Tibial artery (tissue), 4 donors: ENCODE results near the gene GLB1L3.

ENCODE experiments used
- DNase-seq, 2 donors: peaks; one replicate each; pipeline ENCODE4 v3.0.0-alpha.2; 2019
- H3K27ac ChIP-seq, 2 donors: fragments of 200-600 bp; sonication (generic) in 1 of 2; 1 replicate in 1 of 2; 2 replicates in 1 of 2; pipeline ENCODE4 v1.5.1; 2018 to 2019; ENCODE audit warnings: mild to moderate bottlenecking in 1 of 2
- H3K27me3 ChIP-seq, 2 donors: fragments of 200-600 bp; sonication (generic) in 1 of 2; one replicate each; pipeline versions ENCODE4 v1.5.1 to v1.6.0; 2016 to 2019
- H3K36me3 ChIP-seq, 3 donors: fragments of 200-600 bp; sonication (generic) in 2 of 3; one replicate each; pipeline ENCODE4 v1.5.1; 2016 to 2019; ENCODE audit warnings: mild to moderate bottlenecking in 2 of 3
- H3K4me1 ChIP-seq, 4 donors: fragments of 200-600 bp; sonication (generic) in 2 of 4; 1 replicate in 3 of 4; 2 replicates in 1 of 4; pipeline ENCODE4 v1.5.1; 2016 to 2019
- H3K4me3 ChIP-seq, 2 donors: fragments of 200-600 bp; sonication (generic) in 1 of 2; 1 replicate in 1 of 2; 2 replicates in 1 of 2; pipeline ENCODE4 v1.5.1; 2018 to 2019; ENCODE audit warnings: mild to moderate bottlenecking in 2 of 2
- H3K9me3 ChIP-seq, 3 donors: fragments of 200-600 bp; sonication (generic) in 1 of 3; one replicate each; pipeline ENCODE4 v1.5.1; 2016 to 2019
- CTCF ChIP-seq, 2 experiments: fragments of 200-600 bp in 1 of 2; fragments of 450-650 bp in 1 of 2; IDR thresholded peaks; one replicate each; pipeline ENCODE4 v1.5.1; 2017 to 2019; ENCODE audit warnings: antibody characterized with exemption in 2 of 2, mild to moderate bottlenecking in 1 of 2, moderate library complexity in 1 of 2
- intact Hi-C: fragments of 100-400 bp; cut with DNase I; formaldehyde crosslinking; loops from one replicate; pipeline ENCODE4 v1.15.0; 2023; ENCODE audit warnings: low total_unique reads

The GLB1L3 gene

GRCh38 chr11:134231958-134232659 lies 44.1 kb upstream of the GLB1L3 start:
- H3K4me1 ChIP-seq, result peaks cover 0 to 20% (median 7%) of the 10 kb centered on the region in 4 donors
- H3K36me3 ChIP-seq, result peaks cover 6 to 23% (median 19%) of the 10 kb centered on the region in 3 donors
- no peak for TF ChIP-seq CTCF (IDR thresholded peaks at IDR 0.05)
- no peak for DNase-seq
- no peaks in the 10 kb centered on the region for H3K27me3 ChIP-seq
- no peaks in the 10 kb centered on the region for H3K9me3 ChIP-seq
- H3K27ac ChIP-seq, result no peak overlapping the region
- H3K4me3 ChIP-seq, result no peak overlapping the region
- intact Hi-C loops, result no loop called here

- Histone ChIP-seq H3K4me1 (peaks cover 0 to 11% (median 3%) of the 10 kb centered on the region in 4 donors), H3K27me3 (no peaks in the 10 kb centered on the region), H3K9me3 (no peaks in the 10 kb centered on the region), H3K4me3 (no peak overlapping the region), H3K27ac (no peak overlapping the region), H3K36me3 (peaks cover 8 to 39% (median 32%) of the 10 kb centered on the region in 3 donors)
- no peak for TF ChIP-seq CTCF (IDR thresholded peaks at IDR 0.05)
- intact Hi-C loops, result no loop called here
- no peak for DNase-seq
Measured at GRCh38 chr11:134233729-134234179, 42.4 kb upstream of the GLB1L3 start.

GRCh38 chr11:134235399-134235798 lies 40.8 kb upstream of the GLB1L3 start:
- Histone ChIP-seq H3K4me1 (peaks cover 0 to 4% (median 1%) of the 10 kb centered on the region in 4 donors), H3K27me3 (no peaks in the 10 kb centered on the region), H3K27ac (no peak overlapping the region), H3K9me3 (no peaks in the 10 kb centered on the region), H3K36me3 (peaks cover 24 to 55% (median 46%) of the 10 kb centered on the region in 3 donors), H3K4me3 (no peak overlapping the region)
- TF ChIP-seq CTCF (IDR thresholded peaks at IDR 0.05), result no peak
- intact Hi-C loops, result no loop called here
- DNase-seq, result no peak

GRCh38 chr11:134236834-134237556 lies 39.2 kb upstream of the GLB1L3 start:
- TF ChIP-seq CTCF (IDR thresholded peaks at IDR 0.05), result no peak
- DNase-seq, result no peak
- Histone ChIP-seq H3K27ac (no peak overlapping the region), H3K9me3 (no peaks in the 10 kb centered on the region), H3K4me3 (no peak overlapping the region), H3K36me3 (peaks cover 28 to 71% (median 62%) of the 10 kb centered on the region in 3 donors), H3K4me1 (peaks cover 0 to 3% (median 0%) of the 10 kb centered on the region in 4 donors), H3K27me3 (no peaks in the 10 kb centered on the region)
- intact Hi-C loops, result no loop called here

GRCh38 chr11:134237557-134237922 lies 38.6 kb upstream of the GLB1L3 start:
- Histone ChIP-seq H3K9me3 (no peaks in the 10 kb centered on the region), H3K36me3 (peaks cover 34 to 77% (median 68%) of the 10 kb centered on the region in 3 donors), H3K4me1 (no peaks in the 10 kb centered on the region), H3K4me3 (no peak overlapping the region), H3K27ac (no peak overlapping the region), H3K27me3 (no peaks in the 10 kb centered on the region)
- no peak for TF ChIP-seq CTCF (IDR thresholded peaks at IDR 0.05)
- intact Hi-C loops, result no loop called here
- DNase-seq, result no peak
